ENCODE results near the gene TAF4. TPM values are rescaled to one million over a fixed set of nuclear protein-coding genes. Genes with fewer than 3 reads are reported as not detected.

The TAF4 gene
- total RNA-seq, 1 donor from 2014 or later: 166 TPM

GRCh38 chr20:61926796-61927192 is 138.9 kb downstream of the TAF4 start:
- no peak for DNase-seq (ENCODE audit: low spot score in 2 of 2)
- TF ChIP-seq CTCF (IDR thresholded peaks at IDR 0.05): no peak
- Histone ChIP-seq H3K27me3 (no peaks in the 10 kb centered on the region), H3K27ac (no peak overlapping the region), H3K4me3 (no peak overlapping the region), H3K4me1 (no peaks in the 10 kb centered on the region), H3K9me3 (no peaks in the 10 kb centered on the region), H3K36me3 (no peaks in the 10 kb centered on the region)
- intact Hi-C loops (cut with DNase I): no loop called here

DNA sequence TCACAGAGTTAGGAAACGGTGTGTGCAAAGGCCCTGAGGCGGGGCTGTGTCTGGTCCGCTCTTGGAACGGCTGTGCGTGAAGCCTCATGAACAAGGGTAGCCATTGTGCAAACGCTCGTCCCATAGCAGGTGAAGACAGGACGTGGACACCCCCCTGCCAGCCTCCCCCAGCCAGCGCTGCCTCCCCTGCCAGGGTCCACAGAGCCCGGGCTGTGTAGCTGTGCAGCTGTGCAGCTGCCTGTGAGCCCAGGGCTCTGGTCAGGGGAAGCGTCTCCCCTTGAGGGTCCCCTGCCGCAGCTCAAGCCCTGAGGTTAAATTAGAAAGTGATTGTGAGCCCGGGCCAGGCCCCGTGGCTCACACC is 139.4 kb downstream of the TAF4 start:
- H3K27ac ChIP-seq: no peak overlapping the region
- no peaks in the 10 kb centered on the region for H3K4me1 ChIP-seq
- no peaks in the 10 kb centered on the region for H3K36me3 ChIP-seq
- no peak overlapping the region for H3K4me3 ChIP-seq
- TF ChIP-seq CTCF (IDR thresholded peaks at IDR 0.05): no peak
- intact Hi-C loops (cut with DNase I): no loop called here
- H3K9me3 ChIP-seq: no peaks in the 10 kb centered on the region
- DNase-seq (ENCODE audit: low spot score in 2 of 2): no peak
- no peaks in the 10 kb centered on the region for H3K27me3 ChIP-seq

- no peaks in the 10 kb centered on the region for H3K9me3 ChIP-seq
- H3K4me1 ChIP-seq: no peaks in the 10 kb centered on the region
- no peaks in the 10 kb centered on the region for H3K36me3 ChIP-seq
- DNase-seq (ENCODE audit: low spot score in 2 of 2): no peak
- H3K27me3 ChIP-seq: no peaks in the 10 kb centered on the region
- no peak overlapping the region for H3K27ac ChIP-seq
- H3K4me3 ChIP-seq: no peak overlapping the region
- intact Hi-C loops (cut with DNase I): no loop called here
- no peak for TF ChIP-seq CTCF (IDR thresholded peaks at IDR 0.05)
These were observed 140.0 kb downstream of the TAF4 start for GRCh38 chr20:61925555-61926252.

DNA sequence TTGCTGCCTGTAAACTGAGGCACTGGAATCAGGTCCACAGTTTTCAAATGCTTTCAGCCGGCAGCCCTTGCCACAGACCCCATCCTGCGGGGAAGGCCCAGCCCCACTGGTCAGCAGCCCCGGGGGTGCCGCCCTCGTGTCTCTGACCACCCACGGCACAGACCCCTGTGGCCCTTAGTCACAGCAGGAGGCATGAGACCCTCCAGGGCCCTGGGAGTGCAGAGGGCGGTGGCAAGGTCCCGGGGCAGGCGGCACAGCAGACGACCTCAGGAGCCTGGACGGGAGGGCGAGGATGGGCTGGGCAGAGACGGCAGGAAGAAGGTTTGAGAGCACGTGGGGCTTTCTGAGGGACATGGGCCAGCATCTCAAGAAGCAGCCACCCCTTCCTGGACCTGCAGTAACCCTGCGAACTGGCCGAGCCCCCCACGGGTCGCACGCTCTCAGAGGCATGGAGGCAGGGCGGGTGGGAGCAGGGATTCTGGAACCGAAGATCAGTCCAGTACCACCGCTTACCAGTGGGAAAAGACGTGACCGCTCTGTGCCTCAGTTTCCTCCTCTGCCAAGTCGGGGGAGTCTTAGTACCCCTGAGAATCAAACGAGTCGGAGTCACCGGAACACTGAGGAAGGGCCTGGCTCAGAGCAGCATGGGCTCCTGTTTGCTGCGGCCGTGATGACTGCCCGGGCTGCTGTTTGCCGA is 140.7 kb downstream of the TAF4 start:
- no peak for DNase-seq (ENCODE audit: low spot score in 2 of 2)
- H3K36me3 ChIP-seq: no peaks in the 10 kb centered on the region
- no peak overlapping the region for H3K4me3 ChIP-seq
- H3K9me3 ChIP-seq: no peaks in the 10 kb centered on the region
- no peaks in the 10 kb centered on the region for H3K27me3 ChIP-seq
- no peak overlapping the region for H3K27ac ChIP-seq
- no peak for TF ChIP-seq CTCF (IDR thresholded peaks at IDR 0.05)
- intact Hi-C loops (cut with DNase I): no loop called here
- H3K4me1 ChIP-seq: no peaks in the 10 kb centered on the region

Other genes with a start within 250 kb of the TAF4 start
- gene LSM14B, start 56.6 kb upstream of the TAF4 start, total RNA-seq: 27.6 TPM
- 301 TPM for gene PSMA7, start 77.5 kb upstream of the TAF4 start, total RNA-seq
- gene SS18L1, start 77.9 kb upstream of the TAF4 start, total RNA-seq: 39.8 TPM
- gene MTG2, start 117.1 kb upstream of the TAF4 start, total RNA-seq: 14.5 TPM
- gene HRH3, start 154.4 kb upstream of the TAF4 start, total RNA-seq: 0.21 TPM
- 25.0 TPM for gene OSBPL2, start 172.6 kb upstream of the TAF4 start, total RNA-seq
- 236 TPM for gene ADRM1, start 237.1 kb upstream of the TAF4 start, total RNA-seq

Data from ascending aorta (tissue), 2 donors.